ENCODE measurements around the gene KCP.

KCP gene

DNA sequence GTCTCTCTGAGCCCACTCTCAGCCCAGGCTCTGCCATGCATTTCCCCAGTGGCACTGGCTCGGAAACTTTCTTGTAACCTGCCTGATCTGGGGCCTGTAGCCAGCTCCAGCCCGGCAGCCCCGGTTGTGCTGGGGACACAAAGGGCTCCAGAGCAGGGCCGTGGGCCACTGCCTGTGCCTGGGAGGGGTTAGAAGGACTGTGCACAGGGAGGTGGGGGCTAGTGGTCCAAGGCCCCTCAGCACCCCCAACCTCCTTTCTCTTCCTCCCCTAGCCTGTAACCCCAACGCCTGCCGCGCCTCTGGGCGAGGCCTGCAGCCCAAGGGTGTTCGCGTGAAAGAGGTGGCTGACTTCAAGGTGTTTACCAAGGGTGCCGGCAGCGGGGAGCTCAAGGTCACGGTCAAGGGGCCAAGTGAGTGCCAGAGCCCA lies 70.7 kb downstream of the KCP start:
- DNase-seq (ENCODE audit: low spot score in 2 of 2) = no peak
- no peak for ATAC-seq (ENCODE audit: low read depth)
- no peaks in the 10 kb centered on the region for H3K9me3 Mint-ChIP-seq
- no peak overlapping the region for H3K27ac Mint-ChIP-seq
- peaks cover 8% of the 10 kb centered on the region for H3K4me1 Mint-ChIP-seq
- H3K4me3 Mint-ChIP-seq = no peak overlapping the region
- peaks cover 2% of the 10 kb centered on the region for H3K27me3 Mint-ChIP-seq
- no peaks in the 10 kb centered on the region for H3K36me3 Mint-ChIP-seq

DNA sequence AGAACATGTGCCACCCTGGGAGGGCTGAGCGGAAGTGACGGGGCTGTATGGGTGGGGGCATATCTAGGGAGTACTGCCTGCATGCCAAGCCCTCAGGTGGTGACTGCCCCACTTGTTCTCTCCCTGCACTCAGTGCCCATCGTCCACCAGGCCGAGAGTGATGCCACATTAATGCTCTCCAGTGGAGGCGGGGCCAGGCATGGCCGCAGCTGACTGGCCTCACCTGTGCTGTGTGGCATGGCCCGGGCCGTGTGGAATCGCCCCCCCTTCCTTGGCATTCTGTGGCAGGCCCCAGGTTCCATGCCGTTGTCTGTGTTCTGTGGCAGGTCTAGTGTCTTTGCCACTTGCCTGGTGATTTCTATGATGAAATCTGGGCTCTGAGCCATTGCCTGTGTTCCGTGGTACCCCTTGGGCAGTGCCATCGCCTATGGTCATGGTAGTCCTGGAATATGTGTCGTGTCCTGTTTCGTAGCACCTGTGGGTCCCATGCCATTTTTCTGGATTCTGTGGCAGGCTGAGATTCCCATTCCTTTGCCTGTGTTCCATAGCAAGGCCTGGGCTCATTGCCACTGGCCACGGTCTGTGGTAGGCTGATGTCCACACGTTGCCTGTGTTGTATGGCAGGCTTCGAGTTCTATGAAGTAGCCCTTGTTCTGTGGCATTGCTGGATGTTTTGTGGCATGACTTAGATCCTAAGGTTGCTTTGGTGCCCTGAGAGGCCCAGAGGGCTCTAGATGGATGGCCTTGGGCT lies 71.4 kb downstream of the KCP start:
- no peak for ATAC-seq (ENCODE audit: low read depth)
- Mint-ChIP-seq H3K27me3 (peaks cover 3% of the 10 kb centered on the region), H3K4me3 (no peak overlapping the region), H3K9me3 (no peaks in the 10 kb centered on the region), H3K4me1 (peaks cover 8% of the 10 kb centered on the region), H3K36me3 (no peaks in the 10 kb centered on the region), H3K27ac (no peak overlapping the region)
- no peak for DNase-seq (ENCODE audit: low spot score in 2 of 2)

- DNase-seq (ENCODE audit: low spot score in 2 of 2) = no peak
- Mint-ChIP-seq H3K9me3 (no peaks in the 10 kb centered on the region), H3K4me1 (peaks cover 8% of the 10 kb centered on the region)
Observed at GRCh38 chr7:128838109-128838779, 72.3 kb downstream of the KCP start.

GRCh38 chr7:128837521-128837921 lies 73.0 kb downstream of the KCP start:
- H3K9me3 Mint-ChIP-seq = no peaks in the 10 kb centered on the region
- ATAC-seq (ENCODE audit: low read depth) = no peak
- H3K27ac Mint-ChIP-seq = no peak overlapping the region
- no peaks in the 10 kb centered on the region for H3K36me3 Mint-ChIP-seq
- H3K4me3 Mint-ChIP-seq = no peak overlapping the region
- peaks cover 3% of the 10 kb centered on the region for H3K27me3 Mint-ChIP-seq
- peaks cover 8% of the 10 kb centered on the region for H3K4me1 Mint-ChIP-seq
- DNase-seq (ENCODE audit: low spot score in 2 of 2) = no peak

More at GRCh38 chr7:128838109-128838779, 72.3 kb downstream of the KCP start:
- Mint-ChIP-seq H3K27me3 (peaks cover 3% of the 10 kb centered on the region), H3K4me3 (no peak overlapping the region), H3K36me3 (no peaks in the 10 kb centered on the region), H3K27ac (no peak overlapping the region)
- ATAC-seq (ENCODE audit: low read depth) = no peak

- Mint-ChIP-seq H3K36me3 (no peaks in the 10 kb centered on the region), H3K27ac (no peak overlapping the region), H3K9me3 (no peaks in the 10 kb centered on the region), H3K4me3 (no peak overlapping the region), H3K27me3 (peaks cover 3% of the 10 kb centered on the region), H3K4me1 (peaks cover 3% of the 10 kb centered on the region)
- DNase-seq (ENCODE audit: low spot score in 2 of 2) (no peak), ATAC-seq (ENCODE audit: low read depth) (no peak)
Observed at GRCh38 chr7:128836729-128837348, 73.7 kb downstream of the KCP start.

- Mint-ChIP-seq H3K9me3 (no peaks in the 10 kb centered on the region), H3K4me3 (no peak overlapping the region), H3K27me3 (peaks cover 3% of the 10 kb centered on the region), H3K36me3 (no peaks in the 10 kb centered on the region), H3K27ac (no peak overlapping the region), H3K4me1 (peaks cover 5% of the 10 kb centered on the region)
- no peak for DNase-seq (ENCODE audit: low spot score in 2 of 2)
- no peak for ATAC-seq (ENCODE audit: low read depth)
Observed at GRCh38 chr7:128835790-128836641, 74.5 kb downstream of the KCP start.

DNA sequence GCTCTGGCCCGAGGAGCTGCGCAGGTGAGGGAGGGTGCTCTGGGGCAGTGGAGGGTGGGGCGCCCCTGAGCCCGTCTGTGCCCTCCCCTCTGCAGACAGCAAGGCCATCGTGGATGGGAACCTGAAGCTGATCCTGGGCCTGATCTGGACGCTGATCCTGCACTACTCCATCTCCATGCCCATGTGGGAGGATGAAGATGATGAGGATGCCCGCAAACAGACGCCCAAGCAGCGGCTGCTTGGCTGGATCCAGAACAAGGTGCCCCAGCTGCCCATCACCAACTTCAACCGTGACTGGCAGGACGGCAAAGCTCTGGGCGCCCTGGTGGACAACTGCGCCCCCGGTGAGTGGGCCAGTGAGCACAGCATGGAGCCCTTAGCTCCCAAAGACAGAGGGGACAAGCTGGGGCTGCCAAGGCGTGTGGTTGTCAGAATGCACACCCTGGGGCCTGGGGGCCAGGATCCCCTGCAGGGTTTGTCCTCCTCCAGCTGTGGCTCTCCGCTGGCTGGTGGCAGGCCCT lies 75.2 kb downstream of the KCP start:
- Mint-ChIP-seq H3K4me1 (peaks cover 8% of the 10 kb centered on the region), H3K4me3 (no peak overlapping the region), H3K9me3 (no peaks in the 10 kb centered on the region), H3K27ac (no peak overlapping the region), H3K27me3 (peaks cover 6% of the 10 kb centered on the region), H3K36me3 (no peaks in the 10 kb centered on the region)
- no peak for ATAC-seq (ENCODE audit: low read depth)
- DNase-seq (ENCODE audit: low spot score in 2 of 2) = no peak

DNA sequence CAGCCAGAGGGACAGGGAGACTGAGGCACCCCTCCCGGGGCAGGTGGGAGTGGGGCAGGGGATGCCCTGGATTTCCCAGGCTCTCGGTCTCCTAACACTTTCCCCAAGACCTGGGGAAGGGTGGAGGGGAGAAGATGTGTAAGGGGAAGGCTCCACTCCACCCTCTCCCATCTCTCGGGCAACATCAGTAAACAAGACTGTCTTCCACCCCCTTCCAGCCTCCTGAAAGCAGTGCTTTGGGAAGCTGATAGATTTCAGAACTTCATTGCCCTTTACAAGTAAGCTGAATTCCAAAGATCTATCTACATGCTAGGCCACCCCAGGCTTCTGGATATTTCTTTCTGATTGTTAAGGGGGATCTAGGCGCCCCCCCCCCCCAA lies 76.6 kb downstream of the KCP start:
- no peak overlapping the region for H3K4me3 Mint-ChIP-seq
- ATAC-seq (ENCODE audit: low read depth) = no peak
- H3K9me3 Mint-ChIP-seq = no peaks in the 10 kb centered on the region
- no peak overlapping the region for H3K27ac Mint-ChIP-seq
- H3K4me1 Mint-ChIP-seq = peaks cover 14% of the 10 kb centered on the region
- H3K27me3 Mint-ChIP-seq = peaks cover 13% of the 10 kb centered on the region
- H3K36me3 Mint-ChIP-seq = no peaks in the 10 kb centered on the region
- DNase-seq (ENCODE audit: low spot score in 2 of 2) = no peak

GRCh38 chr7:128833148-128833945 lies 77.2 kb downstream of the KCP start:
- Mint-ChIP-seq H3K36me3 (no peaks in the 10 kb centered on the region), H3K4me1 (peaks cover 14% of the 10 kb centered on the region), H3K9me3 (no peaks in the 10 kb centered on the region), H3K4me3 (no peak overlapping the region), H3K27ac (no peak overlapping the region), H3K27me3 (peaks cover 13% of the 10 kb centered on the region)
- ATAC-seq (ENCODE audit: low read depth) = no peak
- no peak for DNase-seq (ENCODE audit: low spot score in 2 of 2)

DNA sequence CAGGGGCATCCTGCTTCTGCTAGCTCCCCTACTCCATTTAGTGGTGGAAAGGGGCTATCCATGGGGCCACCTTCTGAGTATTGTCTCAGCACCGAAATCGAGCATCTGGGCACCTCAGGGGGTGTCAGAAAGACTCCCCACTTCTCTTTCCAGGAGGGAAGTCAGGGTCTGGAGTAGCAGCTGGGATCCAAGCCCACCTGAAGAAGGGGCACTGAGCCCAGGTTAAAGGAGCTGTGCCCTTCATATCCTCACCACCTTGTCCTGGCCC lies 77.7 kb downstream of the KCP start:
- Mint-ChIP-seq H3K4me1 (peaks cover 14% of the 10 kb centered on the region), H3K9me3 (no peaks in the 10 kb centered on the region), H3K36me3 (no peaks in the 10 kb centered on the region), H3K27ac (no peak overlapping the region), H3K4me3 (no peak overlapping the region), H3K27me3 (peaks cover 16% of the 10 kb centered on the region)
- DNase-seq (ENCODE audit: low spot score in 2 of 2) (no peak), ATAC-seq (ENCODE audit: low read depth) (no peak)

- no peak for DNase-seq (ENCODE audit: low spot score in 2 of 2)
- Mint-ChIP-seq H3K27me3 (peaks cover 16% of the 10 kb centered on the region), H3K27ac (no peak overlapping the region), H3K4me3 (no peak overlapping the region), H3K36me3 (no peaks in the 10 kb centered on the region), H3K9me3 (no peaks in the 10 kb centered on the region), H3K4me1 (peaks cover 14% of the 10 kb centered on the region)
- no peak for ATAC-seq (ENCODE audit: low read depth)
Observed at GRCh38 chr7:128831994-128832879, 78.3 kb downstream of the KCP start.

DNA sequence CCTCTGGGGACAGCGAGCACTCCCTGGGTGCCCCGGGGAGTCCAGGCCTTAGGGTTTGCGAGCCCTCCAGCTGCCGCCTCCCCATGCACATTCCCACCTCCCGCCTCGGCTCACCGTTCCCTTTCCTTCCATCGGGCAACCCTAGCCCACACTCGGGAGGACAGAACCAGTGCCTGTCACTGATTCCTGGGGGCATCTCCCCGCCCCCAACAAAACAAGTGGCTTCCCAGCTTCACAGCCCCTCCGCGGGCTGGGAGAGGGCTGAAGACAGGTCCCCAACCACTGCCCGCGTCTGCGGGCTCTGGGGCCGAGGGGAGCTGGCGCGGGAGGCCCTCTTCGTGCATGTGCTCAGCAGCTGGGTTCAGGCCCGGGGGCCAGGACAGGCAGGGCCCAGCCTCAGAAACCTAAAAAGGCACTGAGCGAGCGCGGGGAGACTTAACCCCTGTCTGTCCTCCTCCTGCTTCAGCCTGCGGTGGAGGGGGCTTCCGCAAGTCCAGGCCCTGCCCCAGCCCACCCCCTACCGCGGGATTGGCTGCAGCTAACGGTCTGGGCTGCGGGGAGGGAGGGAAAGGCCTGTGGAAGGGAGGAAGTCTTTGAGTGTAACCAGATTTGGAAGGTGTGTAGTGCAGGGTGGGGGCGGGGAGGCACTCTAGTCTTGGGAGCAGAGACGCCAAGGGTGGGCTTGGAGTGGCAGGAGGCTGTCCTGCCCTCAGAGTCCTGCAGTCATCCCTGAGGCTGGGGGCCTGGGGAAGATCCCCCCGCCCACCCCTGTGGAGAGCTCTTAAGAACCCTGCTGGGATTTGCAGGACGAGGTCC lies 79.1 kb downstream of the KCP start:
- peak; percentile 44 for ATAC-seq (ENCODE audit: low read depth)
- Mint-ChIP-seq H3K4me3 (peak overlapping the region; percentile 66), H3K27ac (no peak overlapping the region), H3K9me3 (no peaks in the 10 kb centered on the region), H3K27me3 (peaks cover 18% of the 10 kb centered on the region), H3K4me1 (peaks cover 14% of the 10 kb centered on the region), H3K36me3 (no peaks in the 10 kb centered on the region)
- peak in 1 of 2 donors; percentile 47 for DNase-seq (ENCODE audit: low spot score in 2 of 2)

All from memory B cell (primary cell).